ENCODE data around the gene C19orf67. TPM values are rescaled to one million over a fixed set of nuclear protein-coding genes. Genes with fewer than 3 reads are reported as not detected.

C19orf67 gene
- total RNA-seq, 4 donors from 2014 or later: not detected

DNA sequence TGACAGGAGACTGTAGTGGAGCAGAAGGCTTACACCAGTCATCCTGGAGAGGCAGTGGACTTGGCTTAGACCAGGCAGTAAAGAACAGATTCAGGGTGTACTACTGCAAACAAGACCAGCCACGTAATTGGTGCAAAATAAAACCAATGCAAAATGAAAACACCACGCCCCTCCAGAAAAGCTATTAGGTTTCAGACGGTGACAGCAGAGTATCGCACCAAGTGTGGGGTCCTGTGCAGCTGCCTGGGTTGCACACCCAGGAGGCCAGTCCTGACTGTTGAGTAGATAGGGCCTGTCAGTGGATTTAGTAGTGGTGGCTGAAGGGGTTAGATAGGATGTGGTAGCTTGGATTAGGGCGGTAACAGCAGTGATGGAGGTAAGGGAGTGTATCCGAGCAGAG lies 37.3 kb upstream of the C19orf67 start:
- no peak for DNase-seq (ENCODE audit: extremely low spot score)

DNA sequence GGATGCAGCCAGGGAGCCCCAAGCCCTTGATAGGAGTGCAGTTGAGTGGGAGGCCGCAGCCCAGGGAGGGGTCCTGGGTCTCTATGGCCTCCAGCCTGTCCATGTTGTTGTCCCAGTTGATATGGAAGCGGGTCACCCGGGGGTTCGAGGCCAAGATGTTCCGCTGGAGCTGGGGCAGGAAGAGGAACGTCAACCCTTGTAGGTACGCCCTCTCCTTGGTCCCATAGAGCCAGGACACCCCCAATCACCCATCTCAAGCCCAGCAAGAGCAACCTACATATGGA lies 34.9 kb upstream of the C19orf67 start:
- Histone ChIP-seq H3K36me3 (no peaks in the 10 kb centered on the region), H3K27ac (replicated peaks in 1 of 4) (peak overlapping the region; percentile 98 to 100 (median 100)), H3K27me3 (no peaks in the 10 kb centered on the region), H3K4me1 (peaks cover 31 to 40% (median 36%) of the 10 kb centered on the region in 4 donors), H3K4me3 (no peak overlapping the region), H3K9me3 (no peaks in the 10 kb centered on the region)
- no peak for DNase-seq (ENCODE audit: extremely low spot score)
- WGBS: 93% methylated on average over 7 of the region's 7 CpGs
- intact Hi-C loops (cut with DNase I): no loop called here
- TF ChIP-seq POLR2AphosphoS5 (IDR thresholded peaks at IDR 0.05) (no peak), EP300 (IDR thresholded peaks at IDR 0.05) (no peak), POLR2A (IDR thresholded peaks at IDR 0.05; ENCODE audit: low read depth) (no peak)
- TF ChIP-seq, protein P1, sequence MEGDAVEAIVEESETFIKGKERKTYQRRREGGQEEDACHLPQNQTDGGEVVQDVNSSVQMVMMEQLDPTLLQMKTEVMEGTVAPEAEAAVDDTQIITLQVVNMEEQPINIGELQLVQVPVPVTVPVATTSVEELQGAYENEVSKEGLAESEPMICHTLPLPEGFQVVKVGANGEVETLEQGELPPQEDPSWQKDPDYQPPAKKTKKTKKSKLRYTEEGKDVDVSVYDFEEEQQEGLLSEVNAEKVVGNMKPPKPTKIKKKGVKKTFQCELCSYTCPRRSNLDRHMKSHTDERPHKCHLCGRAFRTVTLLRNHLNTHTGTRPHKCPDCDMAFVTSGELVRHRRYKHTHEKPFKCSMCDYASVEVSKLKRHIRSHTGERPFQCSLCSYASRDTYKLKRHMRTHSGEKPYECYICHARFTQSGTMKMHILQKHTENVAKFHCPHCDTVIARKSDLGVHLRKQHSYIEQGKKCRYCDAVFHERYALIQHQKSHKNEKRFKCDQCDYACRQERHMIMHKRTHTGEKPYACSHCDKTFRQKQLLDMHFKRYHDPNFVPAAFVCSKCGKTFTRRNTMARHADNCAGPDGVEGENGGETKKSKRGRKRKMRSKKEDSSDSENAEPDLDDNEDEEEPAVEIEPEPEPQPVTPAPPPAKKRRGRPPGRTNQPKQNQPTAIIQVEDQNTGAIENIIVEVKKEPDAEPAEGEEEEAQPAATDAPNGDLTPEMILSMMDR (IDR thresholded peaks at IDR 0.05): no peak

More for the DNA sequence above, 37.3 kb upstream of the C19orf67 start:
- WGBS: 100% methylated on average over 6 of the region's 6 CpGs
- intact Hi-C loops (cut with DNase I): no loop called here
- TF ChIP-seq POLR2AphosphoS5 (IDR thresholded peaks at IDR 0.05): no peak
- no peak for TF ChIP-seq POLR2A (IDR thresholded peaks at IDR 0.05; ENCODE audit: low read depth)
- no peak for TF ChIP-seq EP300 (IDR thresholded peaks at IDR 0.05)
- TF ChIP-seq, protein P1 (IDR thresholded peaks at IDR 0.05): no peak
- H3K27ac ChIP-seq (replicated peaks in 1 of 4): no peak overlapping the region
- H3K9me3 ChIP-seq: no peaks in the 10 kb centered on the region
- H3K4me3 ChIP-seq: no peak overlapping the region
- no peaks in the 10 kb centered on the region for H3K36me3 ChIP-seq
- H3K4me1 ChIP-seq: peaks cover 18 to 24% (median 22%) of the 10 kb centered on the region in 4 donors
- H3K27me3 ChIP-seq: no peaks in the 10 kb centered on the region

GRCh38 chr19:14119644-14120496 lies 34.3 kb upstream of the C19orf67 start:
- no peaks in the 10 kb centered on the region for H3K9me3 ChIP-seq
- intact Hi-C loops (cut with DNase I): loop anchor here (2.0 kb wide), 1 partner anchor 47 kb away; the partner anchor contains the start of gene MISP3
- H3K27ac ChIP-seq (replicated peaks in 1 of 4): peak overlapping the region; percentile 98 to 100 (median 100)
- peaks cover 36 to 46% (median 41%) of the 10 kb centered on the region in 4 donors for H3K4me1 ChIP-seq
- 90% methylated on average over 7 of the region's 7 CpGs for WGBS
- TF ChIP-seq POLR2AphosphoS5 (IDR thresholded peaks at IDR 0.05) (no peak), EP300 (IDR thresholded peaks at IDR 0.05) (no peak), POLR2A (IDR thresholded peaks at IDR 0.05; ENCODE audit: low read depth) (no peak)
- TF ChIP-seq, protein P1 (IDR thresholded peaks at IDR 0.05): no peak
- no peaks in the 10 kb centered on the region for H3K36me3 ChIP-seq
- no peaks in the 10 kb centered on the region for H3K27me3 ChIP-seq
- no peak for DNase-seq (ENCODE audit: extremely low spot score)
- no peak overlapping the region for H3K4me3 ChIP-seq

- intact Hi-C loops (cut with DNase I): loop anchor here (2.0 kb wide), 1 partner anchor 46 kb away; the partner anchor contains the start of gene MISP3
- H3K4me3 ChIP-seq: peak overlapping the region; percentile 86 to 98 (median 97)
- H3K9me3 ChIP-seq: no peaks in the 10 kb centered on the region
- DNase-seq (ENCODE audit: extremely low spot score): no peak
- no peaks in the 10 kb centered on the region for H3K27me3 ChIP-seq
- no peak for TF ChIP-seq POLR2A (IDR thresholded peaks at IDR 0.05; ENCODE audit: low read depth)
- TF ChIP-seq, protein P1 (IDR thresholded peaks at IDR 0.05): no peak
- TF ChIP-seq EP300 (IDR thresholded peaks at IDR 0.05): no peak
- no peak for TF ChIP-seq POLR2AphosphoS5 (IDR thresholded peaks at IDR 0.05)
- 48% methylated on average over 3 of the region's 3 CpGs for WGBS
- peaks cover 44 to 53% (median 49%) of the 10 kb centered on the region in 4 donors for H3K4me1 ChIP-seq
- no peaks in the 10 kb centered on the region for H3K36me3 ChIP-seq
- H3K27ac ChIP-seq (replicated peaks in 1 of 4): peak overlapping the region; percentile 98 to 100 (median 100)
Observed at GRCh38 chr19:14119146-14119545, 33.6 kb upstream of the C19orf67 start.
